ENCODE data around the gene TTLL5.

The TTLL5 gene

DNA sequence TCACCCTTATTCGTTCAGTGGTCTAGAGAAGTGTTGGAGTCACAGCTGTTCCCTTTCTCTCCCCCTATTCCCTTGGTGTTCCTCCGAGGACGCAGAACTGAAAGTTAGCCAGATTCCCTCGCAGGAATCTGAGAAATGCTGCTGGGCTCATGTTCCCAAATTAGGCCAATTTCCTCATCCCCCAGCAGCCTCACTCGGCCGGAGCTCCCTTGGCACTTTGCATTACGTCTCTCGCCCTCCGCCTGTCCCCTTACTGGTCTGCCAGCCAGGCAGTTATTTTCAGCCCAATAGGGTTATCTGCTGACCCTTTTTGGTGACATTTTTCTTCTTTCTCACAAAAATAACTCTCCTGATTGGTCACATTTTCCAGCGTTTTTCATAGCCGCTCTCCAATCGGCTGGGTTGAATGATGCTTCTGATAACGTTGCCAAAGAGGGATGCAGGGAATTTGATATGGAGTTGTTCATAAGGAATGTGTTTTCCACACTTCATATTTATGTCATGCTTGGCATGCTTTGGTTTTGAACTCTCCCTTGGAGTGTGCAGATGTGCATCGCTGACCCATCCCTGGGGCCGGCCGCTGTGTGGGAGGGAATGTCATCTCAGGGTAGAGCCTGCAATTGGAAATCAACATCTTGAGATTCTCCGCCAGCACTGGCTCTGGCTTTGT is 334.5 kb downstream of the TTLL5 start:
- H3K27ac ChIP-seq = no peak overlapping the region
- DNase-seq (ENCODE audit: low read depth, low spot score) = no peak

DNA sequence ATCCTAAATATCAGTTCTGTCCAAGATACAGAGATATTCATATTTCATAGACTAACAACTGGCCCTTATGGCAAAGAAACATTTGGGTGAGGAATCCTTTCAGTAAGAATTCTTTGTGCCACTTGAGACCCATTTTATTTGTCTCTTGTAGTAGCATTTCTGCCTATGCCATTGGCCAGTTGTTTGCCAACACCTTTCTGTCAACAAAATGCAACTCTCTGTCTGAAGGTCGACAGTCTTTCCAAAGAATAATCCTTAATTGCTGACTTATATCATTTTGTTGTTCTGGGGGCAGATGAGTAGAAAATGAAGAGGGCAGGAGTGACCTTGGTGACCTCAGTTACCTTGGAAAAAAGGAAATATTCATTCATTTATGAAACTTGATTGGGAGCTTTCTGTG is 335.4 kb downstream of the TTLL5 start:
- no peak overlapping the region for H3K27ac ChIP-seq
- DNase-seq (ENCODE audit: low read depth, low spot score) = no peak

DNA sequence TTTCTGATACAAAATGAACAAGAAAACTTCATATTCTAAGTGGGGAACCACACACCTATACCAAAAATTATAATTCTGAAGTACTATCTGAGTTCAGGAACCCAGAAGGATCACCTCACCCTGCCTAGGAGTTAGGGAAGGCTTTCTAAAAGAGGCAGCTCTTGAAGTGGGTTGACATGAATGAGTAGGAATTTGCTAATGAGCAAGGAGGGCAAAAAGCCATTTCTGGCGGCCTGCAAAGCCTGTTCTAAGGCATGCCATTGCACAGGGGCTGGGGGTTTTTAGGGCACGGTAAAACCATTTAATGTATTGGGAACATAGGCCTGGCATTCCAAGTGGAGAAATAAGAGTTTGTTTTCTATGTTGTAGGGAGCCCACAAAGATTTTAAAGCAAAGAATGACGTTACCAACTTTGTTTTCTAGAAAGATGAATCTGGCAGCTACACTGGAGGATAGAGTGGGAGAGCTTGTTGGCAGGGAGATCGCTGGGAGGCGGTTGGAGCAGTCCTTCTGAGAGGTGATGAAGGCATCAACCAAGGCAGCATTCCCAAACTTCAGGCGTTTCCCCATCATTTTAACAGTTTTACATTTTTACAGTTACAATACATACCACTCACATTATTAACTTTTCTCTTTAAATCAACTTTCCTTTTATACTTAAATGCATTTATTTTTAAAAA is 338.6 kb downstream of the TTLL5 start:
- no peak overlapping the region for H3K27ac ChIP-seq
- no peak for DNase-seq (ENCODE audit: low read depth, low spot score)

DNA sequence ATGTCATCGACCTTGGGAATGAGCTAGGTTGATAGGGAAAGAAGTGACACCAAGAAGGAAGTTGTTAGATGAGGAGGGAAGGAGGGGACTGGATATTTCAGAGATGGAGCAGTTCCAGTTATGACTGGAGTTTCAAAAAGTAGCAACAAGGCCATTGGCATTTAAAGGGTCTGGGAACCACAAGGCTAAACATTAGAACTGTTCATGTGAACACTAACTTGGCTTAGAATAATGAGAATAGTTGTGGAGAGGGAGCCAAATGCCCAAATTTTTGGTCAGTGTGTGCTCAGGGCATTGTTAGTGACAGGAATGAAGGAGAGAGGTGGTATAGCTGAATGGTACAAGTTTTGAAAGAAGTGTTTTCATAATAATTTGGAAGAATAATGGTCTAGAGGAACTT is 341.3 kb downstream of the TTLL5 start:
- DNase-seq (ENCODE audit: low read depth, low spot score) = no peak
- H3K27ac ChIP-seq = no peak overlapping the region
